Measurements from ENCODE around the gene PRKG1.

DNA sequence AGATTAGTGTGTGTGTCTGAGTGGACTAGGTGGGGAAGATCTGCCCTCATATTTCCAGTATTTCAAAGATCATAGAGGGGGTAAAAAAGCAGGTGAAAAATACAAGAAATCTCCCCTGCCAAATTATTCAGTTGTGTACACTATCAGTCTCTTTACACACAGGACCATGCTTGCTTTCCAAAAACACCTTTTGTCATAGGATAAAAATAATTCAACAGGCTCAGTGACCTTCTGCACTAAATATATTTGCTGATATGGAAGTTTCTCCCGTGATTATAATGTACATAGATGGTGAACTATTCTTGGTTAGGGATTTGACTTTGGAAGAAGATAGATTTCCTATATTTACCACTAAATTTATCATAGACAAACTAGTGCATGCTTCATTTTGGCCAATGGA, 649.8 kb downstream of the PRKG1 start:
- TF ChIP-seq EP300 (IDR thresholded peaks at IDR 0.05; ENCODE audit: borderline replicate concordance in 1 of 2, low read depth in 2 of 2, low read length in 2 of 2) (no peak), CTCF (IDR thresholded peaks at IDR 0.05; ENCODE audit: control extremely low read depth in 1 of 3, insufficient read depth in 1 of 3, low read depth in 1 of 3, low read length in 3 of 3) (no peak), KDM5A (IDR thresholded peaks at IDR 0.05; ENCODE audit: low read length) (no peak), CEBPB (IDR thresholded peaks at IDR 0.05; ENCODE audit: low read depth, low read length) (no peak), TAF7 (optimal IDR thresholded peaks at IDR 0.05; ENCODE audit: borderline replicate concordance, low read depth, low read length) (no peak), RBBP5 (IDR thresholded peaks at IDR 0.05; ENCODE audit: borderline replicate concordance, low read depth, low read length) (no peak), GABPA (IDR thresholded peaks at IDR 0.05; ENCODE audit: borderline replicate concordance, insufficient read depth, low read length) (no peak), POLR2AphosphoS5 (IDR thresholded peaks at IDR 0.05; ENCODE audit: low read depth, low read length) (no peak)
- TF ChIP-seq, protein P1, sequence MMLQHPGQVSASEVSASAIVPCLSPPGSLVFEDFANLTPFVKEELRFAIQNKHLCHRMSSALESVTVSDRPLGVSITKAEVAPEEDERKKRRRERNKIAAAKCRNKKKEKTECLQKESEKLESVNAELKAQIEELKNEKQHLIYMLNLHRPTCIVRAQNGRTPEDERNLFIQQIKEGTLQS (IDR thresholded peaks at IDR 0.05; ENCODE audit: insufficient read depth, low read depth, low read length), result no peak

Data from H1 (cell line).